GM12878 (cell line): ENCODE data around the gene NPIPA3. TPM values are rescaled to one million over a fixed set of nuclear protein-coding genes. Genes with fewer than 3 reads are reported as not detected.

ENCODE experiments used
- ATAC-seq: fragments of 200-7000 bp; cut with Tn5 transposase; 3 replicates; pipeline ENCODE4 v1.9.1; 2020; ENCODE audit warnings: mild to moderate bottlenecking, moderate library complexity
- BruUV-seq: library from RNA; stranded (reverse); fragments of 400-500 nt; replicated peaks from 2 replicates; lab custom pipeline; 2021; lab: Mats Ljungman, UMichigan
- CTCF ChIA-PET: fragments of 300-600 bp; sonication (Branson Sonifier 250); formaldehyde crosslinking; extraction: SDS; loops from one replicate; lab custom pipeline; 2021; ENCODE audit warnings: inconsistent platforms; lab: Yijun Ruan, JAX
- POLR2A ChIA-PET: fragments of 350-600 bp; formaldehyde crosslinking; extraction: SDS; loops from one replicate; lab custom pipeline; 2021; ENCODE audit warnings: inconsistent platforms; lab: Charles Lee
- RAD21 ChIA-PET: fragments of 300-600 bp; sonication (Branson Sonifier 250); formaldehyde crosslinking; loops from one replicate; lab custom pipeline; 2023; ENCODE audit warnings: antibody characterized with exemption; ENCODE audit not compliant: unreplicated experiment; lab: Charles Lee
- SMC1A ChIA-PET: fragments of 300-600 bp; sonication (Branson Sonifier 250); formaldehyde crosslinking; loops from one replicate; lab custom pipeline; 2023; ENCODE audit not compliant: unreplicated experiment, uncharacterized antibody; lab: Charles Lee
- DNase-seq: peaks from one replicate; pipeline ENCODE4 v3.0.0-alpha.2; 2011; ENCODE audit warnings: low read depth, low spot score
- FAIRE-seq: peaks from 3 replicates; lab custom pipeline; 2011; peaks lifted over from hg19 to GRCh38; lab: Jason Lieb, UNC
- H2AFZ ChIP-seq: 2 replicates; pipeline ENCODE4 v1.6.0; 2011; ENCODE audit warnings: low read depth, low read length, control low read depth; ENCODE audit not compliant: control insufficient read depth
- H3K27ac ChIP-seq: 2 replicates; pipeline ENCODE4 v1.5.1; 2011; ENCODE audit warnings: control low read depth; ENCODE audit not compliant: control insufficient read depth, insufficient read depth
- H3K27me3 ChIP-seq, 2 experiments: replicated peaks in 1 of 2; 2 replicates each; pipeline versions ENCODE4 v1.6.0 to v1.6.1; 2011; ENCODE audit warnings: low read length in 1 of 2; ENCODE audit not compliant: control insufficient read depth in 2 of 2, insufficient read depth in 2 of 2
- H3K36me3 ChIP-seq, 2 experiments: 2 replicates each; pipeline ENCODE4 v1.5.1; 2011; ENCODE audit warnings: low read length in 1 of 2; ENCODE audit not compliant: control insufficient read depth in 2 of 2, insufficient read depth in 2 of 2
- H3K4me1 ChIP-seq: 2 replicates; pipeline ENCODE4 v1.6.1; 2011; ENCODE audit warnings: mild to moderate bottlenecking, low read length, moderate library complexity, mixed read lengths; ENCODE audit not compliant: control insufficient read depth, insufficient read depth
- H3K4me2 ChIP-seq: 2 replicates; pipeline ENCODE4 v1.6.0; 2011; ENCODE audit warnings: control low read depth; ENCODE audit not compliant: control insufficient read depth, insufficient read depth
- H3K4me3 ChIP-seq: fragments of 200-600 bp; sonication (generic); 2 replicates; pipeline ENCODE4 v1.5.1; 2016
- H3K79me2 ChIP-seq: 2 replicates; pipeline ENCODE4 v1.6.0; 2011; ENCODE audit warnings: low read length; ENCODE audit not compliant: control insufficient read depth, insufficient read depth
- H3K9ac ChIP-seq: 2 replicates; pipeline ENCODE4 v1.8.0; 2011; ENCODE audit warnings: low read length, control low read depth, mixed read lengths; ENCODE audit not compliant: control insufficient read depth, insufficient read depth
- H3K9me3 ChIP-seq: replicated peaks from 3 replicates; pipeline ENCODE4 v1.5.1; 2011; ENCODE audit warnings: mild to moderate bottlenecking, low read length; ENCODE audit not compliant: control insufficient read depth, insufficient read depth
- H4K20me1 ChIP-seq: 2 replicates; pipeline ENCODE4 v1.6.0; 2011; ENCODE audit not compliant: control insufficient read depth, insufficient read depth
- ASH2L ChIP-seq: fragments of 300-600, 200-600 bp; sonication (generic); IDR thresholded peaks from 2 replicates; pipeline ENCODE4 v1.6.1; 2017; ENCODE audit warnings: low read depth, mild to moderate bottlenecking, borderline replicate concordance
- ATF7 ChIP-seq: fragments of 450-650 bp; IDR thresholded peaks from 2 replicates; pipeline ENCODE4 v1.6.1; 2016; ENCODE audit warnings: low read depth, mild to moderate bottlenecking
- BHLHE40 ChIP-seq, 2 experiments: fragments of 450-650 bp in 1 of 2; IDR thresholded peaks; 2 replicates each; pipeline ENCODE4 v1.6.1; 2011 to 2017; ENCODE audit warnings: low read depth in 2 of 2, borderline replicate concordance in 1 of 2, improper control_type of control experiment in 1 of 2, low read length in 1 of 2, mild to moderate bottlenecking in 1 of 2
- MTA3 ChIP-seq: IDR thresholded peaks from 2 replicates; pipeline ENCODE4 v1.6.1; 2012; ENCODE audit warnings: low read length, inconsistent platforms, borderline replicate concordance
- MXI1 ChIP-seq: fragments of 150-350 bp; IDR thresholded peaks from 2 replicates; pipeline ENCODE4 v1.6.1; 2011; ENCODE audit warnings: low read depth, mild to moderate bottlenecking, inconsistent platforms, low read length, improper control_type of control experiment
- NBN ChIP-seq: fragments of 450-650 bp; IDR thresholded peaks from 2 replicates; pipeline ENCODE4 v1.6.1; 2016
- RAD51 ChIP-seq: fragments of 450-650 bp; IDR thresholded peaks from 2 replicates; pipeline ENCODE4 v1.6.1; 2016; ENCODE audit warnings: moderate library complexity, mild to moderate bottlenecking, inconsistent platforms
- SREBF1 ChIP-seq: IDR thresholded peaks from 2 replicates; pipeline ENCODE4 v1.6.1; 2012; ENCODE audit warnings: mild to moderate bottlenecking, low read length
- WGBS: methylation state at CpG from one replicate; pipeline ENCODE4 v1.1.6; 2016; ENCODE audit warnings: low lambda C conversion rate; ENCODE audit not compliant: insufficient replicate concordance, insufficient coverage; ENCODE audit errors: missing lambda C conversion rate; 5-methylcytosine and 5-hydroxymethylcytosine counted together
- in situ Hi-C: fragments of 300-500 bp; cut with MboI; formaldehyde crosslinking; loops from 9 replicates; pipeline ENCODE4 v1.14.3; 2018; ENCODE audit warnings: mixed read lengths
- intact Hi-C: fragments of 100-400 bp; cut with micrococcal nuclease; formaldehyde crosslinking; loops from one replicate; pipeline ENCODE4 v1.14.2; 2022; ENCODE audit not compliant: unreplicated experiment
- polyA plus RNA-seq, 11 experiments: library from polyadenylated mRNA; depleted of rRNA in 4 of 11; unstranded in 6 of 11; stranded (reverse) in 5 of 11; fragments of >200 nt; fragmentation: Nextera tagmentation in 4 of 11; fragmentation: Illumina TruSeq in 1 of 11; extraction: Ambion mirVana in 4 of 11; extraction: Trizol in 1 of 11; gene quantifications; 1 replicate in 1 of 11; 2 replicates in 10 of 11; pipeline versions ENCODE4 v1.2.1 to v1.2.3, GENCODE V29; 2011 to 2016; ENCODE audit warnings: inconsistent platforms in 2 of 11, missing spikeins in 2 of 11, low read depth in 1 of 11
- total RNA-seq, 4 experiments: library from RNA; depleted of rRNA in 3 of 4; stranded (reverse); fragments of >200 nt in 3 of 4; fragmentation: Illumina TruSeq in 1 of 4; extraction: Trizol in 1 of 4; gene quantifications; 2 replicates each; pipeline versions ENCODE4 v1.2.1 to v1.2.3, GENCODE V29; 2013 to 2021
- TF ChIP-seq, protein P1 (sequence below): fragments of 450-650 bp; IDR thresholded peaks from 2 replicates; pipeline ENCODE4 v1.6.1; 2016; ENCODE audit warnings: mild to moderate bottlenecking
- TF ChIP-seq, protein P2 (sequence below): IDR thresholded peaks from 2 replicates; pipeline ENCODE4 v1.6.1; 2011; ENCODE audit warnings: low read depth, low read length, improper control_type of control experiment, borderline replicate concordance
- TF ChIP-seq, protein P3 (sequence below): fragments of 450-650 bp; IDR thresholded peaks from 2 replicates; pipeline ENCODE4 v1.6.1; 2018; ENCODE audit warnings: borderline replicate concordance, mild to moderate bottlenecking; ENCODE audit not compliant: partially characterized antibody
- TF ChIP-seq, protein P4 (sequence below): IDR thresholded peaks from 2 replicates; pipeline ENCODE4 v1.6.1; 2012; ENCODE audit warnings: improper control_type of control experiment, low read depth, low read length; ENCODE audit not compliant: insufficient replicate concordance

The NPIPA3 gene
- total and polyA plus RNA-seq, 10 of the 15 experiments (the other 5 are each of a cell fraction or from before 2014, with no cell fraction given): 0.37 to 1.4 (median 0.85) TPM; not detected in 1

DNA sequence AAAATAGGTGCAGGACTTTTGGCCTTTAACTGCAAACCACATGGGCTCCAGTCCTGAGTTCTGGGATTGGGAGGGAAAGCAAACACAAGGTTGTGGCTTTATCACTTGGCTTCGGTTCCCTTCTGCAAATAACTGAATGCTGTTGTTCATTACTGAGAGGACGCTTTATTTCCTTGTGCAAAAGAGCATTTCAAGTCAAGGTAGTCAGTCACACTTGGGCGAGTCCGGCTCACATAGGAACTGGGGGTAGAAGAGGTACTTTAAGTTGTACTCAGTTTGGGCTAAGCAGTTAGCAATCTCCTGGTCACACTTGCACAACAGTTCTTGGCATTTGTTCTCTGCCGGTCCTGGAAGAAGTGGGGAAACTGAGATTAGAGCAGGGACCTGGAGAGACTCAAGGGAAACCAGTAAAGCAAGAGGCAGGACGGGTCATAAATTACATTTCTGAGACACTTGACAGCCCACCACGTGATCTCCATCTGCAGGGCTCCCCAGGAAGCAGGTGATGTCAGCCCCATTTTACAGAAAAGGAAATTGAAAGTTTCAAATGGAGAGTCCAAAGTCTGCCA, 30.7 kb upstream of the NPIPA3 start:
- H3K27ac ChIP-seq: peak overlapping the region; percentile 47
- H2AFZ ChIP-seq: peak overlapping the region; percentile 58
- in situ Hi-C loops: no loop called here
- H3K4me1 ChIP-seq: peaks cover 9% of the 10 kb centered on the region
- intact Hi-C loops: no loop called here
- no peaks in the 10 kb centered on the region for H4K20me1 ChIP-seq
- peak; percentile 89 for FAIRE-seq
- peak overlapping the region; percentile 90 for H3K4me2 ChIP-seq
- ChIA-PET POLR2A (interaction anchor here (0.7 to 3.2 kb wide), 2 partner anchors 11 to 15 kb away, joined by 3 to 9 read pairs; no protein-coding TSS in a partner anchor), RAD21 (interaction anchor here (0.7 to 1.1 kb wide), 4 partner anchors 14 to 367 kb away, joined by 3 to 5 read pairs (median 4); partner anchors contain the start of gene PARN), SMC1A (interaction anchor here (1.5 to 5.8 kb wide), 2 partner anchors 10 to 14 kb away, joined by 3 to 25 read pairs; no protein-coding TSS in a partner anchor), CTCF (interaction anchor here (0.9 to 1.4 kb wide), 2 partner anchors 14 to 15 kb away, joined by 4 read pairs; no protein-coding TSS in a partner anchor)
- H3K9ac ChIP-seq: no peak overlapping the region
- WGBS: 3% methylated on average over 7 of the region's 7 CpGs
- peak overlapping the region; percentile 19; the same call in 1 of the 2 replicates for H3K4me3 ChIP-seq
- peak; percentile 72 for DNase-seq
- peak; percentile 92 for ATAC-seq
- peaks cover 4 to 5% of the 10 kb centered on the region in 2 experiments; a peak in 3 of 4 replicates for H3K36me3 ChIP-seq
- no peaks in the 10 kb centered on the region for H3K79me2 ChIP-seq
- no peaks in the 10 kb centered on the region for H3K9me3 ChIP-seq
- BruUV-seq: no TSS peak
- H3K27me3 ChIP-seq: no peaks in the 10 kb centered on the region
- TF ChIP-seq BHLHE40 (IDR thresholded peaks at IDR 0.05; ENCODE audit: borderline replicate concordance in 1 of 2, low read depth in 2 of 2, low read length in 1 of 2) (peak; percentile 66 to 81), RAD51 (peak; percentile 97), MTA3 (no peak), ATF7 (peak; percentile 97), NBN (peak; percentile 56; the same call in 1 of the 2 replicates), SREBF1 (no peak), MXI1 (peak; percentile 73; the same call in 1 of the 2 replicates), ASH2L (no peak)
- TF ChIP-seq, protein P1, sequence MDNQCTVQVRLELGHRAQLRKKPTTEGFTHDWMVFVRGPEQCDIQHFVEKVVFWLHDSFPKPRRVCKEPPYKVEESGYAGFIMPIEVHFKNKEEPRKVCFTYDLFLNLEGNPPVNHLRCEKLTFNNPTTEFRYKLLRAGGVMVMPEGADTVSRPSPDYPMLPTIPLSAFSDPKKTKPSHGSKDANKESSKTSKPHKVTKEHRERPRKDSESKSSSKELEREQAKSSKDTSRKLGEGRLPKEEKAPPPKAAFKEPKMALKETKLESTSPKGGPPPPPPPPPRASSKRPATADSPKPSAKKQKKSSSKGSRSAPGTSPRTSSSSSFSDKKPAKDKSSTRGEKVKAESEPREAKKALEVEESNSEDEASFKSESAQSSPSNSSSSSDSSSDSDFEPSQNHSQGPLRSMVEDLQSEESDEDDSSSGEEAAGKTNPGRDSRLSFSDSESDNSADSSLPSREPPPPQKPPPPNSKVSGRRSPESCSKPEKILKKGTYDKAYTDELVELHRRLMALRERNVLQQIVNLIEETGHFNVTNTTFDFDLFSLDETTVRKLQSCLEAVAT: no peak
- TF ChIP-seq, protein P2, sequence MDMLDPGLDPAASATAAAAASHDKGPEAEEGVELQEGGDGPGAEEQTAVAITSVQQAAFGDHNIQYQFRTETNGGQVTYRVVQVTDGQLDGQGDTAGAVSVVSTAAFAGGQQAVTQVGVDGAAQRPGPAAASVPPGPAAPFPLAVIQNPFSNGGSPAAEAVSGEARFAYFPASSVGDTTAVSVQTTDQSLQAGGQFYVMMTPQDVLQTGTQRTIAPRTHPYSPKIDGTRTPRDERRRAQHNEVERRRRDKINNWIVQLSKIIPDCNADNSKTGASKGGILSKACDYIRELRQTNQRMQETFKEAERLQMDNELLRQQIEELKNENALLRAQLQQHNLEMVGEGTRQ: peak; percentile 79
- TF ChIP-seq, protein P3, sequence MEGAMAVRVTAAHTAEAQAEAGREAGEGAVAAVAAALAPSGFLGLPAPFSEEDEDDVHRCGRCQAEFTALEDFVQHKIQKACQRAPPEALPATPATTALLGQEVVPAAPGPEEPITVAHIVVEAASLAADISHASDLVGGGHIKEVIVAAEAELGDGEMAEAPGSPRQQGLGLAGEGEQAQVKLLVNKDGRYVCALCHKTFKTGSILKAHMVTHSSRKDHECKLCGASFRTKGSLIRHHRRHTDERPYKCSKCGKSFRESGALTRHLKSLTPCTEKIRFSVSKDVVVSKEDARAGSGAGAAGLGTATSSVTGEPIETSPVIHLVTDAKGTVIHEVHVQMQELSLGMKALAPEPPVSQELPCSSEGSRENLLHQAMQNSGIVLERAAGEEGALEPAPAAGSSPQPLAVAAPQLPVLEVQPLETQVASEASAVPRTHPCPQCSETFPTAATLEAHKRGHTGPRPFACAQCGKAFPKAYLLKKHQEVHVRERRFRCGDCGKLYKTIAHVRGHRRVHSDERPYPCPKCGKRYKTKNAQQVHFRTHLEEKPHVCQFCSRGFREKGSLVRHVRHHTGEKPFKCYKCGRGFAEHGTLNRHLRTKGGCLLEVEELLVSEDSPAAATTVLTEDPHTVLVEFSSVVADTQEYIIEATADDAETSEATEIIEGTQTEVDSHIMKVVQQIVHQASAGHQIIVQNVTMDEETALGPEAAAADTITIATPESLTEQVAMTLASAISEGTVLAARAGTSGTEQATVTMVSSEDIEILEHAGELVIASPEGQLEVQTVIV: no peak
- TF ChIP-seq, protein P4, sequence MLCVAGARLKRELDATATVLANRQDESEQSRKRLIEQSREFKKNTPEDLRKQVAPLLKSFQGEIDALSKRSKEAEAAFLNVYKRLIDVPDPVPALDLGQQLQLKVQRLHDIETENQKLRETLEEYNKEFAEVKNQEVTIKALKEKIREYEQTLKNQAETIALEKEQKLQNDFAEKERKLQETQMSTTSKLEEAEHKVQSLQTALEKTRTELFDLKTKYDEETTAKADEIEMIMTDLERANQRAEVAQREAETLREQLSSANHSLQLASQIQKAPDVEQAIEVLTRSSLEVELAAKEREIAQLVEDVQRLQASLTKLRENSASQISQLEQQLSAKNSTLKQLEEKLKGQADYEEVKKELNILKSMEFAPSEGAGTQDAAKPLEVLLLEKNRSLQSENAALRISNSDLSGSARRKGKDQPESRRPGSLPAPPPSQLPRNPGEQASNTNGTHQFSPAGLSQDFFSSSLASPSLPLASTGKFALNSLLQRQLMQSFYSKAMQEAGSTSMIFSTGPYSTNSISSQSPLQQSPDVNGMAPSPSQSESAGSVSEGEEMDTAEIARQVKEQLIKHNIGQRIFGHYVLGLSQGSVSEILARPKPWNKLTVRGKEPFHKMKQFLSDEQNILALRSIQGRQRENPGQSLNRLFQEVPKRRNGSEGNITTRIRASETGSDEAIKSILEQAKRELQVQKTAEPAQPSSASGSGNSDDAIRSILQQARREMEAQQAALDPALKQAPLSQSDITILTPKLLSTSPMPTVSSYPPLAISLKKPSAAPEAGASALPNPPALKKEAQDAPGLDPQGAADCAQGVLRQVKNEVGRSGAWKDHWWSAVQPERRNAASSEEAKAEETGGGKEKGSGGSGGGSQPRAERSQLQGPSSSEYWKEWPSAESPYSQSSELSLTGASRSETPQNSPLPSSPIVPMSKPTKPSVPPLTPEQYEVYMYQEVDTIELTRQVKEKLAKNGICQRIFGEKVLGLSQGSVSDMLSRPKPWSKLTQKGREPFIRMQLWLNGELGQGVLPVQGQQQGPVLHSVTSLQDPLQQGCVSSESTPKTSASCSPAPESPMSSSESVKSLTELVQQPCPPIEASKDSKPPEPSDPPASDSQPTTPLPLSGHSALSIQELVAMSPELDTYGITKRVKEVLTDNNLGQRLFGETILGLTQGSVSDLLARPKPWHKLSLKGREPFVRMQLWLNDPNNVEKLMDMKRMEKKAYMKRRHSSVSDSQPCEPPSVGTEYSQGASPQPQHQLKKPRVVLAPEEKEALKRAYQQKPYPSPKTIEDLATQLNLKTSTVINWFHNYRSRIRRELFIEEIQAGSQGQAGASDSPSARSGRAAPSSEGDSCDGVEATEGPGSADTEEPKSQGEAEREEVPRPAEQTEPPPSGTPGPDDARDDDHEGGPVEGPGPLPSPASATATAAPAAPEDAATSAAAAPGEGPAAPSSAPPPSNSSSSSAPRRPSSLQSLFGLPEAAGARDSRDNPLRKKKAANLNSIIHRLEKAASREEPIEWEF: no peak
